Spleen (tissue), 11 donors: Measurements from ENCODE around the gene MAGEB4. TPM values are rescaled to one million over a fixed set of nuclear protein-coding genes. Genes with fewer than 3 reads are reported as not detected.

Experiments
- DNase-seq: peaks from one replicate; pipeline ENCODE4 v3.0.0-alpha.2; 2020
- H3K27ac ChIP-seq, 8 donors: fragments of 200-600 bp; sonication (generic) in 7 of 8; 1 replicate in 4 of 8; 2 replicates in 4 of 8; pipeline versions ENCODE4 v1.5.0 to v1.8.0; 2016 to 2021; ENCODE audit warnings: inconsistent platforms in 4 of 8, mild to moderate bottlenecking in 4 of 8, moderate library complexity in 1 of 8
- H3K27me3 ChIP-seq, 7 donors: fragments of 200-600 bp; sonication (generic) in 6 of 7; replicated peaks in 1 of 7; 1 replicate in 4 of 7; 2 replicates in 3 of 7; pipeline versions ENCODE4 v1.5.0 to v1.8.0; 2016 to 2021; ENCODE audit warnings: inconsistent platforms in 3 of 7, mild to moderate bottlenecking in 1 of 7
- H3K36me3 ChIP-seq, 6 donors: fragments of 200-600 bp; sonication (generic) in 5 of 6; 1 replicate in 4 of 6; 2 replicates in 2 of 6; pipeline versions ENCODE4 v1.5.0 to v1.8.0; 2016 to 2021; ENCODE audit warnings: inconsistent platforms in 2 of 6
- H3K4me1 ChIP-seq, 6 donors: fragments of 200-600 bp; sonication (generic) in 5 of 6; 1 replicate in 3 of 6; 2 replicates in 3 of 6; pipeline versions ENCODE4 v1.5.0 to v1.8.0; 2016 to 2021; ENCODE audit warnings: inconsistent platforms in 3 of 6
- H3K4me3 ChIP-seq, 8 donors: fragments of 200-600 bp; sonication (generic) in 7 of 8; 1 replicate in 4 of 8; 2 replicates in 4 of 8; pipeline versions ENCODE4 v1.5.0 to v1.8.0; 2016 to 2021; ENCODE audit warnings: inconsistent platforms in 4 of 8, mild to moderate bottlenecking in 4 of 8, moderate library complexity in 2 of 8
- H3K9me3 ChIP-seq, 8 donors: fragments of 200-600 bp; sonication (generic) in 7 of 8; 1 replicate in 4 of 8; 2 replicates in 4 of 8; pipeline versions ENCODE4 v1.5.0 to v1.8.0; 2016 to 2021; ENCODE audit warnings: inconsistent platforms in 4 of 8
- POLR2A ChIP-seq, 3 donors: fragments of 450-650 bp; IDR thresholded peaks; one replicate each; pipeline ENCODE4 v1.5.1; 2017; ENCODE audit warnings: antibody characterized with exemption in 3 of 3, mild to moderate bottlenecking in 1 of 3
- POLR2AphosphoS5 ChIP-seq, 3 donors: sonication (generic); formaldehyde crosslinking; IDR thresholded peaks; one replicate each; pipeline ENCODE4 v1.5.1; 2017; ENCODE audit warnings: antibody characterized with exemption in 3 of 3
- WGBS, 5 donors: extraction: QIAGEN DNeasy Blood & Tissue Kit in 3 of 5; methylation state at CpG; one replicate each; pipeline versions ENCODE4 v1.1.5 to v1.1.7; 2013 to 2018; 5-methylcytosine and 5-hydroxymethylcytosine counted together
- intact Hi-C: fragments of 100-400 bp; cut with DNase I; formaldehyde crosslinking; loops from one replicate; pipeline ENCODE4 v1.15.0; 2023; ENCODE audit warnings: low total_unique reads
- polyA plus RNA-seq, 3 donors: library from polyadenylated mRNA; stranded (reverse); fragments of 200-250 nt; gene quantifications; one replicate each; pipeline ENCODE4 v1.2.1, GENCODE V29; 2013
- total RNA-seq, 7 donors: library from RNA; depleted of rRNA in 3 of 7; stranded (reverse); fragments of >200 nt in 3 of 7; fragmentation: NEBNext Ultra II Directional in 4 of 7; extraction: Animal tissue kit (Norgen Biotek cat#: 25700) in 4 of 7; gene quantifications; one replicate each; pipeline versions ENCODE4 v1.1.0 to v1.2.1, GENCODE V29; 2016 to 2021
- TF ChIP-seq, protein P1 (sequence below), 11 experiments: fragments of 200-600 bp in 7 of 11; fragments of 450-650 bp in 4 of 11; sonication (generic) in 4 of 11; IDR thresholded peaks in 8 of 11; conservative IDR thresholded peaks in 3 of 11; 1 replicate in 7 of 11; 2 replicates in 4 of 11; pipeline versions ENCODE4 v1.4.0 to v1.8.0; 2016 to 2021; ENCODE audit warnings: antibody characterized with exemption in 11 of 11, inconsistent platforms in 4 of 11, mild to moderate bottlenecking in 1 of 11
- donor health status: healthy with polysubstance abuse.
- donor health status: DM: no; HTN: no; CAD: no; lungs with moderate emphysema.
- donor health status: DM: no; HTN: no; CAD: no.
- donor health status: Bipolar disorder and iron deficiency.
- donor health status: healthy.
- donor health status: DM: no; HTN: no; CAD: no.
- donor health status: DM: yes; HTN: yes; CAD: no.

MAGEB4 gene
- total and polyA plus RNA-seq, 10 donors = not detected

DNA sequence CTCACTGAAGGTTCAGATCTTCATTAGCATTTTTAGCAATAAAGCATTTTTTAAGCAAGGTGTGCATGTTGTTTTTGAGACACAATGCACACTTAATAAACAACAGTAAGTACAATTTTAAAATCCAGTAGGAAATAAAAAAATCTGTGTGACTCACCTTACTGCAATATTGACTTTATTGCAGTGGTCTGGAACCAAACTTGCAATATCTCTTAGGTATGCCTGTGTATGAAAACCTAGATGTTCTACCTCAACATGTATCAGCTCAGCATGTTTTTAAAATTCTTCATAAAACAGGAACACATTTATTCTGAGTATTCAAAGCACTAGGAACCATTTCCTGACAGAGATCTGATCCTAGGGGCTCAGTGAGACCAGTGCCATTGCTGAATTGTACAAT lies 40.7 kb downstream of the MAGEB4 start:
- H3K9me3 ChIP-seq = no peaks in the 10 kb centered on the region
- no peaks in the 10 kb centered on the region for H3K27me3 ChIP-seq
- intact Hi-C loops = no loop called here
- H3K4me3 ChIP-seq = no peak overlapping the region
- H3K36me3 ChIP-seq = no peaks in the 10 kb centered on the region
- H3K4me1 ChIP-seq = no peaks in the 10 kb centered on the region
- H3K27ac ChIP-seq = no peak overlapping the region
- DNase-seq = no peak
- TF ChIP-seq POLR2AphosphoS5 (IDR thresholded peaks at IDR 0.05) (no peak), POLR2A (IDR thresholded peaks at IDR 0.05) (no peak)
- TF ChIP-seq, protein P1, sequence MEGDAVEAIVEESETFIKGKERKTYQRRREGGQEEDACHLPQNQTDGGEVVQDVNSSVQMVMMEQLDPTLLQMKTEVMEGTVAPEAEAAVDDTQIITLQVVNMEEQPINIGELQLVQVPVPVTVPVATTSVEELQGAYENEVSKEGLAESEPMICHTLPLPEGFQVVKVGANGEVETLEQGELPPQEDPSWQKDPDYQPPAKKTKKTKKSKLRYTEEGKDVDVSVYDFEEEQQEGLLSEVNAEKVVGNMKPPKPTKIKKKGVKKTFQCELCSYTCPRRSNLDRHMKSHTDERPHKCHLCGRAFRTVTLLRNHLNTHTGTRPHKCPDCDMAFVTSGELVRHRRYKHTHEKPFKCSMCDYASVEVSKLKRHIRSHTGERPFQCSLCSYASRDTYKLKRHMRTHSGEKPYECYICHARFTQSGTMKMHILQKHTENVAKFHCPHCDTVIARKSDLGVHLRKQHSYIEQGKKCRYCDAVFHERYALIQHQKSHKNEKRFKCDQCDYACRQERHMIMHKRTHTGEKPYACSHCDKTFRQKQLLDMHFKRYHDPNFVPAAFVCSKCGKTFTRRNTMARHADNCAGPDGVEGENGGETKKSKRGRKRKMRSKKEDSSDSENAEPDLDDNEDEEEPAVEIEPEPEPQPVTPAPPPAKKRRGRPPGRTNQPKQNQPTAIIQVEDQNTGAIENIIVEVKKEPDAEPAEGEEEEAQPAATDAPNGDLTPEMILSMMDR (IDR thresholded peaks at IDR 0.05 in 8 of 11, conservative IDR thresholded peaks at IDR 0.05 in 3 of 11) = no peak

DNA sequence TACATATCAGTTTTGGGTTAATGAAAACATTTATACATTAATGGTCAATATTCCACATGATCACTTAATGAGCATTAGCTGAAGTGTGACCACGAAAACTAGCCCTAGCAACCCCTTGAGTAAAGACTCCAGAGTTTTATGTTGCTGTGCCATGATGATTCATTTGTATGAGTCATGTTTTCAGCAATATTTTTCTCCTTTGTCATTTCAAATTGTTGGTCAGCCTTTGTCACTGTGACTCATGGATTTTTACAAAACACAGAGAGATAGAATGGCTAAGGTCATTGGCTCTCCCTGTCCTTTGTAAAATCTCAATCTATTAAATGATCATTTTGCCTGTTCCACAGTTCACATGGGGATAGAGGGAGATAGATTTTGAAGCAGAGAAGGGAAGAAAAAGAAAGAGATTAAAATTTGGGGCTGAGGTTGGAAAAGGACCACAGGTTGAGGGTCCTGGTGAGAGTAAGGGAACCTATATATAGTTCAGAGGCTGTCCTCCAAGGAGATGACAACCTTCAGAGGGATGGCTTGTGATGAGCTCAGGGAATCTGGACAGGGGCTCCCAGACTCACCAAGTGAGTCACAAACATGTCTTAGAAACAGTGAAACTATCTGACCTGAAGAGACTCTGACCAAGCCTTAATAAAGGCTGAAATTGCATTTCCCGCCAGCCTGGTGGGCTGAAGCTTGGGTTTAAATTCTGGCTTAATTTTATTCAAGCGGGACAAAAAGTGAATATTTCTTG lies 41.8 kb downstream of the MAGEB4 start:
- no peaks in the 10 kb centered on the region for H3K9me3 ChIP-seq
- WGBS, 5 donors = 57 to 85% (median 61%) methylated on average over 3 of the region's 3 CpGs
- intact Hi-C loops = no loop called here

More for the DNA sequence above, 41.8 kb downstream of the MAGEB4 start:
- Histone ChIP-seq H3K36me3 (no peaks in the 10 kb centered on the region), H3K4me1 (no peaks in the 10 kb centered on the region), H3K27ac (no peak overlapping the region), H3K4me3 (no peak overlapping the region), H3K27me3 (no peaks in the 10 kb centered on the region)
- DNase-seq = no peak
- no peak for TF ChIP-seq POLR2A (IDR thresholded peaks at IDR 0.05)

Other genes with a start within 250 kb of the MAGEB4 start
- not detected for gene MAGEB2, start 26.4 kb upstream of the MAGEB4 start, total RNA-seq
- gene MAGEB2, start 26.4 kb upstream of the MAGEB4 start, polyA plus RNA-seq = not detected
- gene MAGEB3, start 11.3 kb upstream of the MAGEB4 start, total RNA-seq = not detected
- gene MAGEB3, start 11.3 kb upstream of the MAGEB4 start, polyA plus RNA-seq = under 1 TPM in 1 of 3 donors, not detected in 2; 0.02 TPM
- gene MAGEB1, start 5.1 kb downstream of the MAGEB4 start, total RNA-seq = not detected
- gene MAGEB1, start 5.1 kb downstream of the MAGEB4 start, polyA plus RNA-seq = not detected
- gene NR0B1, start 67.4 kb downstream of the MAGEB4 start, total RNA-seq = not detected
- not detected for gene NR0B1, start 67.4 kb downstream of the MAGEB4 start, polyA plus RNA-seq